Lower leg skin (tissue), 4 donors: Measurements from ENCODE around the gene OR10A6. TPM values are rescaled to one million over a fixed set of nuclear protein-coding genes. Genes with fewer than 3 reads are reported as not detected.

Source experiments
- DNase-seq, 2 donors: peaks; one replicate each; pipeline ENCODE4 v3.0.0-alpha.2; 2019; ENCODE audit warnings: low spot score in 2 of 2
- H3K4me3 ChIP-seq: fragments of 200-600 bp; sonication (generic); 2 replicates; pipeline ENCODE4 v1.5.1; 2017; ENCODE audit warnings: mild to moderate bottlenecking, low read depth; ENCODE audit not compliant: poor library complexity, severe bottlenecking
- CTCF ChIP-seq, 3 donors: fragments of 450-650 bp; IDR thresholded peaks; one replicate each; pipeline ENCODE4 v1.5.1; 2016; ENCODE audit warnings: antibody characterized with exemption in 3 of 3, mild to moderate bottlenecking in 3 of 3, moderate library complexity in 2 of 3
- POLR2A ChIP-seq, 2 donors: fragments of 450-650 bp; IDR thresholded peaks; one replicate each; pipeline ENCODE4 v1.6.1; 2016 to 2017; ENCODE audit warnings: antibody characterized with exemption in 2 of 2, mild to moderate bottlenecking in 1 of 2, moderate library complexity in 1 of 2
- WGBS, 2 donors: methylation state at CpG; one replicate each; pipeline ENCODE4 v1.1.5; 2018; 5-methylcytosine and 5-hydroxymethylcytosine counted together
- intact Hi-C: fragments of 100-400 bp; cut with DNase I; formaldehyde crosslinking; loops from one replicate; pipeline ENCODE4 v1.15.0; 2023; ENCODE audit warnings: low total_unique reads
- total RNA-seq, 4 donors: library from RNA; depleted of rRNA; stranded (reverse); fragments of >200 nt; gene quantifications; one replicate each; pipeline ENCODE4 v1.1.0, GENCODE V29; 2016

OR10A6 gene
- total RNA-seq, 4 donors from 2014 or later: 0.08 to 0.21 (median 0.17) TPM; not detected in 1

DNA sequence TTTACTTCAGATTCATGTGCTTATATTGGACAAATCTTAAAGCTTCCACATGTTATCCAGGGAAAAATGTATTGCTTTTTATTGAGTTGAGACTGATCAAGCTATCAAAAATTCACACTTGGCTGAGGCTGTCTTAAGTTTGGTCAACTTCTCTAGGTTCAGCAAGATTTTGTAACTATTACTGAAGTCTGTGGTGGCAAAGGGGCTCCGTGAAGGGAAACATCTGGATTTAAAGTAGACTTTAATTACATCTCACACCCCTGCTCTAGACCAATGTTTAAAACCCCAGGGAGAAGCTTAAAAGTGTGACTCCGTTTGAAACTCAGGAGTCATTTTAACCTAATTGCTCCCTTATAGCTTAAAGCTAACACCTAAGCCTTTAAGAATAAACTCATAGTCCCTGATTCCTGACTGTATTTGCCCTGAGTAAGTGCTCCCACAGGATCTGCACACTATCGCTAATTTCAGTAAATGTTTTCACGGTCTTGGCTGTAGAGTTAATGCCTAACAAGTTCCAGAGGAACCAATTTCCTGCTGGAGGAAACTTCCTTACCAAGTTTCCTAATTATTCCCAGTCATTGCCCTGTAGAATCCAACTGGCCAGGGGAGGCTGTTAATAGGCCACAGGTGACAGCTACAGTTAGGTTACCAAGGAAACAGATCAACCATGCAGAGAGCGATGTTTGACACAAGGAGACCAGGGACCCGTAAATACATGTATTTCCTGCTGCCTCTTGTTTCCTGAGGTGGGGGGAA is 40.5 kb downstream of the OR10A6 start:
- H3K4me3 ChIP-seq: no peak overlapping the region
- TF ChIP-seq POLR2A (IDR thresholded peaks at IDR 0.05) (no peak), CTCF (IDR thresholded peaks at IDR 0.05) (no peak)
- no peak for DNase-seq
- intact Hi-C loops: no loop called here
- 24 to 38% methylated on average over 6 of the region's 6 CpGs for WGBS, 2 donors

GRCh38 chr11:7889985-7890384 is 41.1 kb downstream of the OR10A6 start:
- WGBS, 2 donors: 45 to 52% methylated on average over 5 of the region's 5 CpGs
- DNase-seq: no peak
- TF ChIP-seq CTCF (IDR thresholded peaks at IDR 0.05) (no peak), POLR2A (IDR thresholded peaks at IDR 0.05) (no peak)

GRCh38 chr11:7882860-7883259 is 48.2 kb downstream of the OR10A6 start:
- intact Hi-C loops: no loop called here
- DNase-seq: no peak
- TF ChIP-seq POLR2A (IDR thresholded peaks at IDR 0.05): no peak
- no peak for TF ChIP-seq CTCF (IDR thresholded peaks at IDR 0.05)
- H3K4me3 ChIP-seq: no peak overlapping the region
- WGBS, 2 donors: 52 to 57% methylated on average over 3 of the region's 3 CpGs

More at GRCh38 chr11:7889985-7890384, 41.1 kb downstream of the OR10A6 start:
- H3K4me3 ChIP-seq: no peak overlapping the region
- intact Hi-C loops: no loop called here

Other genes with a start within 250 kb of the OR10A6 start
- gene OVCH2, start 224.8 kb downstream of the OR10A6 start, total RNA-seq: 10 to 100 TPM in 1 of 4 donors, 1 to 10 TPM in 3; 6.5 to 12.2 (median 8.3) TPM
- 1 to 10 TPM; 2.5 to 4.0 (median 3.0) TPM for gene OR5P2, start 134.3 kb downstream of the OR10A6 start, total RNA-seq
- 1 to 10 TPM; 2.7 to 6.7 (median 5.0) TPM for gene OR5P3, start 100.4 kb downstream of the OR10A6 start, total RNA-seq
- 1 to 10 TPM in 1 of 4 donors, under 1 TPM in 1, not detected in 2; 0.34 to 2.7 TPM for gene OR10A3, start 10.4 kb upstream of the OR10A6 start, total RNA-seq
- 100 to 1,000 TPM in 1 of 4 donors, 10 to 100 TPM in 3; 56.7 to 115 (median 73.6) TPM for gene NLRP10, start 34.2 kb upstream of the OR10A6 start, total RNA-seq
- 100 to 1,000 TPM; 316 to 432 (median 384) TPM for gene EIF3F, start 56.1 kb upstream of the OR10A6 start, total RNA-seq
- 1 to 10 TPM; 1.2 to 4.8 (median 2.5) TPM for gene TUB, start 149.9 kb upstream of the OR10A6 start, total RNA-seq
- 10 to 100 TPM; 13.7 to 39.3 (median 18.3) TPM for gene RIC3, start 237.8 kb upstream of the OR10A6 start, total RNA-seq